ENCODE data around the gene RBBP6.
"Not testable (repeated sequence)": the region's sequence is repeated elsewhere in the genome, so short reads cannot be mapped to it uniquely, and the experiment has no call there.

Gene RBBP6, protein sequence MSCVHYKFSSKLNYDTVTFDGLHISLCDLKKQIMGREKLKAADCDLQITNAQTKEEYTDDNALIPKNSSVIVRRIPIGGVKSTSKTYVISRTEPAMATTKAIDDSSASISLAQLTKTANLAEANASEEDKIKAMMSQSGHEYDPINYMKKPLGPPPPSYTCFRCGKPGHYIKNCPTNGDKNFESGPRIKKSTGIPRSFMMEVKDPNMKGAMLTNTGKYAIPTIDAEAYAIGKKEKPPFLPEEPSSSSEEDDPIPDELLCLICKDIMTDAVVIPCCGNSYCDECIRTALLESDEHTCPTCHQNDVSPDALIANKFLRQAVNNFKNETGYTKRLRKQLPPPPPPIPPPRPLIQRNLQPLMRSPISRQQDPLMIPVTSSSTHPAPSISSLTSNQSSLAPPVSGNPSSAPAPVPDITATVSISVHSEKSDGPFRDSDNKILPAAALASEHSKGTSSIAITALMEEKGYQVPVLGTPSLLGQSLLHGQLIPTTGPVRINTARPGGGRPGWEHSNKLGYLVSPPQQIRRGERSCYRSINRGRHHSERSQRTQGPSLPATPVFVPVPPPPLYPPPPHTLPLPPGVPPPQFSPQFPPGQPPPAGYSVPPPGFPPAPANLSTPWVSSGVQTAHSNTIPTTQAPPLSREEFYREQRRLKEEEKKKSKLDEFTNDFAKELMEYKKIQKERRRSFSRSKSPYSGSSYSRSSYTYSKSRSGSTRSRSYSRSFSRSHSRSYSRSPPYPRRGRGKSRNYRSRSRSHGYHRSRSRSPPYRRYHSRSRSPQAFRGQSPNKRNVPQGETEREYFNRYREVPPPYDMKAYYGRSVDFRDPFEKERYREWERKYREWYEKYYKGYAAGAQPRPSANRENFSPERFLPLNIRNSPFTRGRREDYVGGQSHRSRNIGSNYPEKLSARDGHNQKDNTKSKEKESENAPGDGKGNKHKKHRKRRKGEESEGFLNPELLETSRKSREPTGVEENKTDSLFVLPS (N-terminal part only)

DNA sequence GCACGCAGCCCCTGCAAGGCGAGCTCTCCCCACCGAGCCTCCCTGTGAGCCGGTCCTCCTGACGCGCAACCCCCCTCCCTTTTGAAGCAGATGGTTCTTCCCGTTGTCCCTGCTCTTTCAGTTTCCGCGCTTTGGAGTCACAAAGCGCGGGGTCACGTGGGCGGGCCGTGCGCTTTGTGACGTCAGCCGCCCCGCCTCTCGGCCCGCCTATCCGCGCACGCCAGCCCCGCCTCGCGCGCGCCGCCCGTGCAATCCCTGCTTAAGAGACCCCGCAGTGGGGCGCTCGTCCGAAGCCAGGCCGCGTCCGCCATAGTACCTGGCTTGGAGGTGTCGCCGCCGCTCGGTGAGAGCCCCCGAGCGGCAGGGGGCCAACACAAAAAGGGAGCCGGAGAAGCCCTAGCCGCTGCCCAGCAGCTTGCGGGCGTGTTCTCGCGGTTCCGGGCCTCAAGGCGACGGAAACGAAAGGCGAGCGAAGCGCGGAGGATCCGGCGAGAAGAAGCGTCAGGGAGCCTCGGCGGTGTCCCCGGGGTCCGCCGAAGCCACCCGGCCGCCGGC is at the start of gene RBBP6:
TSS of gene RBBP6 (plus strand) at position 272 of the 555 bp plus-strand sequence. CDS start 1,061 bp downstream, outside the sequence.
- peak; percentile 78 for DNase-seq

DNA sequence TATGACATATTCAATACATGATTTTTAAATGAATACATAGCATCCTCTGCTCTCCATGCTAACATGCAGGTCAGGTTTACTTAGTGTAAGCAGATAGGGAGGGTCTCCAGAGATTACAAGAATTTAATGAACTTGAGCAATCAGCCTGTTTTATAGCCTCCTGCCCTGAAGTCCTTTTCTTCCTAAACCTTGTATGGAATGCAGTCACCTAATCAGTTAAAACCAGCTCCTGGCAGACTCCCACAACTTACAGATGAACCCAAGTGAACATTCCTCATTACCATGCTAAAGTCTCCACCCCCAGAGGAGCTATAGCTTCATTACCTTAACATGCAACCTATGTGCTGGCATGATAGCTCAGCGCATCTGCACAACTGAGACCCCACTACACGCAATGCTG is 48.5 kb upstream of the RBBP6 start:
- no peak for DNase-seq

DNA sequence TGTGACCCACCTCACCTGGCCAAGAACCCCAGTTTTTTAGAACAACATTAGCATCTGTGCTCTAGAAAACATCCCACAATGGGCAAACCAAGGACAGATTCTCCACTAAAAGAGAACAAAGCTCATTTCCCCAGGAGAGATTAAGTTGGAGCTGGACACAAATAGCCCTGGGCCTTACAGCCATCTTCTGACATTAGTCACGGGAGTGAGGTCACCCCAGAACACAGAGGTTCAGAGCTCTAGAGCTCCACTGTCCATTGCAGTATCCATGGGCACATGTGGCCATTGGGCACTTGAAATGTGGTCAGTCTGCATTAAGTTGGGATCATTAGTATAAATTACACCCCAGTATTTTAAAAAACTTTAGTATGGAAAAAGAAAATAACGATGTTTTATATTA is 47.6 kb upstream of the RBBP6 start:
- DNase-seq: no peak

GRCh38 chr16:24493821-24494220 is 45.5 kb upstream of the RBBP6 start:
- no peak for DNase-seq

GRCh38 chr16:24495207-24495606 is 44.2 kb upstream of the RBBP6 start:
- DNase-seq: not testable (repeated sequence)

- DNase-seq: no peak
Measured at GRCh38 chr16:24497440-24497839, 41.9 kb upstream of the RBBP6 start.

- DNase-seq: no peak
Measured at GRCh38 chr16:24499193-24499814, 40.1 kb upstream of the RBBP6 start.

DNA sequence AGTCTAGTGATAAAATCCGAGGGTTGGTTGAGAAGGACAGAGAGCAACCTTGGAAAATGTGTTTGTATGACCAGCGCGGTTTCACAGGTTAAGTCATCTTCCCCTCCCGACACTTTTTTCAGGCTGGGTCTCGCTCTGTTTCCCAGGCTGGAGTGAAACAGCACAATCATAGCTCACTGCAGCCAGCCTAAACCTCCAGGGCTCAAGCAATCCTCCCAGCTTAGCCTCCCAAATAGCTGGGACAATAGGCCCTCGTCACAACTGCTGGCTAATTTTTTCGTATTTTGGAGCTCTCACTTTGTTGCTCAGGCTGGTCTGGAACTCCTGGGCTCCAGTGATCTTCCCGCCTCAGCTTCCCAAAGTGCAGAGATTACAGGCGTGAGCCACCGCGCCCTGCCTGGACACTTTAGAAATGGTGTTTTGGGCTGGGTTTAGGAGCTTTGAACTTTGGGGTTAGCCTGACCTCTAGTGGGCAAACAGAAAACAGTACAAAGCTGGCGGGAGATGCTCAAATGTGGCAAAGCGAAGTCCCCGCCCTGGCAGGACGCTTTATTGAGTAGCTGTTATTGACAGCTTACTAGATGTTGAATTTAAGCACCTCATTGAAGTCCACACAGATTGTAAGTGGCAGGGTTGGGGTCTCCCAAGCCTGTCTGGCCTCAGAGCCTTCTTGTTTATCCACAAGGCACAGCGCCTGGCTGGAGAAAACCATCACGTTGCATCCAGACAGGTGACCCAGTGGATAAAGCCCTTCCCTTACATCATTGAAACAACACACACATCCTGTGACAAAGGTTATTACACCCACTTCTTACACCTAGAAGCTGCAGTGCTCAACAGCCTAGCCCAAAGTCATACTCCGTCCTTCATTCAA is 34.7 kb upstream of the RBBP6 start:
- DNase-seq: no peak

DNA sequence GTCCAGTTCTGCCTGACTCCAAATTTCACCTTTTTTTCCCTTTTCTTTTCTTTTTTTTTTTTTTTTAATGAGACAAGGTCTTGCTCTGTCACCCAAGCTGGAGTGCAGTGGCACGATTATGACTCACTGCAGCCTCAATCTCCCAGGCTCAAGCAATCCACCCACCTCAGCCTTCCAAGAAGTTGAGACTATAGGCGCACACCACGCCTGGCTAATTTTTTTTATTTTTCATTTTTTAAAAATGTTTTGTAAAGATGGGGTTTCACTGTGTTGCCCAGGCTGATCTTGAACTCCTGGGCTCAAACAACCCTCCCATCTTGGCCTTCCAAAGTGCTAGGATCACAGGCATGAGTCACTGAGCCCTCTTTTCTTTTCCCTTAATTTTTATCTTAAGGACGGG is 33.4 kb upstream of the RBBP6 start:
- DNase-seq: no peak

DNA sequence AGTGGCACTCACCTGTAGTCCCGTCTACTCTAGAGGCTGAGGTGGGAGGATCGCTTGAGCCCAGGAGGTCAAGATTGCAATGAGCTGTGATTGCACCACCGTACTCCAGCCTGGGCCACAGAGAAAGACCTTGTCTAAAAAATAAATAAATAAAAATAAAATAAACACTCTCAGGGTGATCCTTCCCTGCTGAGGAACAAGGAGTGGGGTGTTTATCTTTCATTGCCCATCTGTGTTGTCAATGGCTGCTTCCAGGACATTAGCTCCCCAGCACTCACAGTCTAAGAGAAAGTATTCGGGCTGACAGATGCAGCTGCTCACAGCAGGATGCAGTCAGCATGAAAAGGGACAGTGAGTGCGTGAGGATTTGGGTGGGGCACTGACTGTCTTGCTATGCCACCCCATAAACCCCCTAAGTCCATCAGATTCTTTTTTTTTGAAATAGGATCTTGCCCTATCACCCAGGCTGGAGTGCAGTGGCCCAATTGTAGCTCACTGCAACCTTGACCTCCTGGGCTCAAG is 31.3 kb upstream of the RBBP6 start:
- DNase-seq: no peak

GRCh38 chr16:24508614-24509013 is 30.8 kb upstream of the RBBP6 start:
- no peak for DNase-seq

DNA sequence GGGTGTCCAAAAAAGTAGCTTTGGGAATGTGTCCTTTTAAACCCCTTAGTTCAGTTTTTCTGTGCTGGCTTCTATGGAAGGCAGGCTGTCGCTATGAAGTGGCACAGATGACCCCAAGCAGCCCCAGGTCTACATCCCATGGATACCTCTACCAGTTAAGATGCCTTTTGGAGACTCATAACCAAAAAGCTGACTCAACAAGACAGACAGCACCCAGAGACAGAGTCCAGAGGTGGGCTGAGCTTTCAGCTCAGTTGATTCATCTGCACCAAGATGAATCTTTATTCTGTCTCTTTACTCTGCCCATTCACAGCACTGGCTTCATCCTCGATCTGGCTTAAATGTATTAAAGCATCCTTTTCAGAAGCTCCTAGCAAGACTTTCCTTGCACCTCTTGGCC is 29.8 kb upstream of the RBBP6 start:
- DNase-seq: no peak

- no peak for DNase-seq
Measured at GRCh38 chr16:24511174-24511573, 28.2 kb upstream of the RBBP6 start.

- DNase-seq: no peak
Measured at GRCh38 chr16:24511792-24512191, 27.6 kb upstream of the RBBP6 start.

DNA sequence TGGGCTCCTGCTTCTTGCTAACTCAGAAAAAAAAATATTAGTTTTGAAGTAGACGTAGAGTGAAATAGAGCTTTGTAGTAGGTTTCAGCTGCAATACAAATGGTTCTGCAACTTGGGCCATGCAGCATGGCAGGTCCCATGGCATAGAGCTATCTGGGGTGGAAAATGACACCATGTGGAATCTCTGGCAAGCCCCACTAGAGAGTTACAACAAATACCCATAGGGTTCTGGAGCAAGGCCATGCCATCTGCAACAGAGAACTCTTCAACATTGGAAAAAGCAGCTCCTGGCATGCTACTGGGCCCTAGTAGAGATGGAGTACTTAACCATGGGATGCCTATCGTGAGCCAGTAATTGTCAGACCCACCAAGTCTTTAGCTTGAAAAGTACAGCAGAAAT is 25.3 kb upstream of the RBBP6 start:
- no peak for DNase-seq

DNA sequence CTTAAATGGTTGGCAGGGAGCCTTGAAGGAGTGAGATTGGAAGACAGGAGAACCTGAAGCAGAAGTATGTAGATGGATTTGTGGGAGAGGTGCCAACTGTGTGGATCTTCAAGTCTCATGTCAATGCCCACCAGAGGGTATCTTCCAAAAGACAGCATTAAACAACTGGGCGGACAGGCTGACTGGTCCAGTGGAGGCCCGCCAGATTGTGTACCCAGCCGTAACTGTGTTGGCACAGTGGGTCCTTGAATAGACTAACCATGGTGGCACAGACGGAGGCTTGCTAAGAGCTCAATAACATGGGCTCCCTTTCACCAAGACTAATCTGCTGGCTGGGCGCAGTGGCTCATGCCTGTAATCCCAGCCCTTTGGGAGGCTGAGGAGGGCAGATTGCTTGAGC is 24.2 kb upstream of the RBBP6 start:
- DNase-seq: no peak

GRCh38 chr16:24516900-24517669 is 22.3 kb upstream of the RBBP6 start:
- DNase-seq: no peak

GRCh38 chr16:24518498-24518897 is 20.9 kb upstream of the RBBP6 start:
- no peak for DNase-seq

GRCh38 chr16:24520983-24521382 is 18.4 kb upstream of the RBBP6 start:
- DNase-seq: no peak

DNA sequence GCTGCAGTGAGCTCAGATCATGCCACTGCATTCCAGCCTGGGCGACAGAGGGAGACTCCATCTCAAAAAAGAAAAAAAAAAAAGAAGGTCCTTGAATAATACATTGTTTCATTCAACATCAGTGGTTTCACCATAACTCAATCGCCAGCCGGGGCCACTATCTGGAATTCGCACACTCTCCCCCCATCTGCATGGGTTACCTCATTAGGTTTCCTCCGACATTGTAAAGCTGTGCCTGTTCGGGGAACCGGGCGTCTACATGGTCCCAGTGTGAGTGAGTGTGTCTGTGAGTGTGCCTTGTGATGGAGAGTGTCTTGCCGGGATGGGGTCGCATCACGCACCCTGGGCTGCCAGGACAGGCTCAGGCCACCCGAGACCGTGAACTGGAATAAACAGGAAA is 16.6 kb upstream of the RBBP6 start:
- DNase-seq: no peak

- DNase-seq: no peak
Measured at GRCh38 chr16:24523569-24523968, 15.8 kb upstream of the RBBP6 start.
